ENCODE results near the gene CELF4.

CELF4 gene

DNA sequence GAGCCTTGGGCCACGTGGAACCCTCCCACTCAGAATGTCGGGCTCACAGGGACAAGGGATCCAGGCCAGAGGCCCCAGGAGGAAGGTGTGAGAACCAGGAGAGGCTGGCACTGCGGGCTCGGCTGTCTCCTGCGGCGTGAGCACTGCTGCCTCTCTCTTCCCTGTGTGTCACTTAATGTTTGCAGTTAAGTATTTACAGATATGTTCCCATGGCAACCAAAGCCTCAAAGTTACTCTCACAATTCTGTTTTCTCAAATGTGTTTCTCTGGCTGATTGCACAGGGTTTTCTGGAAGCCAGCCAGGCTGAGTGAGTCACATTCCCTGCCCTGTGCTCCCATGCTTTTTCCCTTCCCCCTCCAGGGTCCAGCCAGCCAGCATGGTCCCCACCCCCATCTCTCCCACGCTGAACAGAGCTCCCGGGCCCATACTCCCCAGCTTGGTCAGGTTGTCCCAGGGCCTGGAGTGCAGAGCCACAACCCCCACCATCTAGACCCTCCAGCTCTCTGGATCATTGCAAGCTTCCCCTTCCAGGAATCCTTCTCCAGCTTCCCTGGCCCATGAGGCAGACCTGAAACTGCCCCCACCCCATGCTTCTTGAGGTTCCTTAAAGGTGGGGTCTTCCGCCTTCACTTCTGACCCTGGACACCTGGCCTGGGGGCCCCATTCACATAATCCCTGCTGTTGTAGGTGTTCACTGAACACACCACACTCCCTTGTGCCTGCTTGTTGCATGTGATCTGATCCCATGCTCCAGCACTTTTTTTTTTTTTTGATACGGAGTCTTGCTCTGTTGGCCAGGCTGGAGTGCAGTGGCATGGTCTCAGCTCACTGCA, 265.9 kb downstream of the CELF4 start:
- DNase-seq (ENCODE audit: low read depth in 3 of 3, low spot score in 1 of 3) = no peak

DNA sequence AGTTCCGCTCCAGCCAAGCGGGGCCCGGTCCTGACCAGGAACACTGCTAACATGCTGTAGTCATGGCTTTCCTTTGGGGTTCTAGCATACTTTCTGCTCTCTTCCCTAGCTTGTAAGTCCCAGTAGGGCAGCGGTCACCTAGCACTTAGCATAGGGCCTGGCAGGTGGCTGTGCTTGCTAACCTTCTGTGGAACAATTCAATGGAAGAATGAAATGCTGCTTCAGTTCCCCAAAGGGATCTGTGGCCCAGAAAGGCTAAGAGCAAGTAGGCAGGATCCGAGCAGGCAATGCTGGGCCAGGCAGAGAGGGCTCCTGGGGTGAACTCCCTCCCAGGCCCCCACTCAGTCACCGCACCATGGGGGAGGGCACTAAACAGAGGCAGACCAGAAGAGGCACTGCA, 266.8 kb downstream of the CELF4 start:
- no peak for DNase-seq (ENCODE audit: low read depth in 3 of 3, low spot score in 1 of 3)

- DNase-seq (ENCODE audit: low read depth in 3 of 3, low spot score in 1 of 3) = no peak
Measured at GRCh38 chr18:37297106-37297505, 268.5 kb downstream of the CELF4 start.

- DNase-seq (ENCODE audit: low read depth in 3 of 3, low spot score in 1 of 3) = no peak
Measured at GRCh38 chr18:37294951-37295350, 270.6 kb downstream of the CELF4 start.

DNA sequence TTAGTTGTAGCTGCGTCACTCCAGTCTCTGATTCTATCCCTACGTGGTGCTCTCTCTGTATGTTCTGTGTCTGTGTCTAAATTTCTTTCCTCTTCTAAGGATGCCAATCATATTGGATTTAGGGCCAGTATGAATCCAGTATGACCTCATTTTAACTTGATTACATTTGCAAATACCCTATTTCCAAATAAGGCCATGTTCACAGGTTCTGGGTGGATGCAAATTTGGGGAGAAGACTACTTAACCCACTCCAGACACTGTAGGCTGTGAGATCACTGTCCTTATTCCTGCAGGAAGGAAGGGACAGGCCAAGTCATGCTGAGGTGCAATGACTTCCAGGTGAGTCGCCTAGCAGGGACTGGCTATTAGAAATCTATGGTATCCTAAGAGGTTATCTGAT, 272.2 kb downstream of the CELF4 start:
- DNase-seq (ENCODE audit: low read depth in 3 of 3, low spot score in 1 of 3) = no peak

GRCh38 chr18:37289423-37289822, 276.2 kb downstream of the CELF4 start:
- no peak for DNase-seq (ENCODE audit: low read depth in 3 of 3, low spot score in 1 of 3)

DNA sequence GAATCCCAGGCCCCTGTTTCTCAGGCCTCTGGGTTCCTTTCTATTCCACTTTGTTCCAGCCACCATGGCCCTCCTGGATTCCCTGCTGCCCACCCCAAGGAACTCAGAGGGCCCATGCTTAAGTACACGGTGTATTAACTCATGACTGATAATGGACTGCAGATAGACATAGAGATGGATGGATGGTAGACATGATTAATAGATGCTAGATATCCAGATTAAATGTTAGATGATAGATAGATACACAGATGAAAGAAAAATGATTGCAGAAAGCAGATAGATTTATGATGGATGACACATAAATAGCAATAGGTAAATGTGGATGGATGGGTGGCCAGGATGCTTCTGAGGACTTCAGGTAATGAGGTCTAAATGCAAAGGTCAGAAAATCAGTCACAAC, 278.0 kb downstream of the CELF4 start:
- no peak for DNase-seq (ENCODE audit: low read depth in 3 of 3, low spot score in 1 of 3)

GRCh38 chr18:37286801-37287200, 278.8 kb downstream of the CELF4 start:
- no peak for DNase-seq (ENCODE audit: low read depth in 3 of 3, low spot score in 1 of 3)

DNA sequence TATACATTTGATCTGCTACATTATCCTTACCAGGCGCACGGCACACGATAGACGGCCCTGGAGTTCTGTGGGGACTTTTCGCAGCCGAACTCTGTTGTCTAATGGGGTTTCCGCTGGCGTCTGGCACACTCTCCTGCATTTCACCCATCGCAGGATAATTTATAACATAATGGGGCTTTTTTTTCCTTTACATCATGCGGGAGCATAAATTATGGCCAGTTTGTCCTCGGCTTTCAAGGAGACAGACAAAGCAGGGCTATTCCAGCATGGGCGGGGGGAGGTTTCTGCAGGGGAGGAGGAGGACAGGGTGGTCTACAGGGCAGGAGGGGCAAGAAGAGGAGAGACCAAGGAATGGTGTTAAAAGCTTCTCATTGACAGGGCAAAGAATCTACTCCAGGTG, 279.8 kb downstream of the CELF4 start:
- no peak for DNase-seq (ENCODE audit: low read depth in 3 of 3, low spot score in 1 of 3)

GRCh38 chr18:37284260-37284659, 281.3 kb downstream of the CELF4 start:
- DNase-seq (ENCODE audit: low read depth in 3 of 3, low spot score in 1 of 3) = no peak

- no peak for DNase-seq (ENCODE audit: low read depth in 3 of 3, low spot score in 1 of 3)
Measured at GRCh38 chr18:37282386-37283037, 283.1 kb downstream of the CELF4 start.

DNA sequence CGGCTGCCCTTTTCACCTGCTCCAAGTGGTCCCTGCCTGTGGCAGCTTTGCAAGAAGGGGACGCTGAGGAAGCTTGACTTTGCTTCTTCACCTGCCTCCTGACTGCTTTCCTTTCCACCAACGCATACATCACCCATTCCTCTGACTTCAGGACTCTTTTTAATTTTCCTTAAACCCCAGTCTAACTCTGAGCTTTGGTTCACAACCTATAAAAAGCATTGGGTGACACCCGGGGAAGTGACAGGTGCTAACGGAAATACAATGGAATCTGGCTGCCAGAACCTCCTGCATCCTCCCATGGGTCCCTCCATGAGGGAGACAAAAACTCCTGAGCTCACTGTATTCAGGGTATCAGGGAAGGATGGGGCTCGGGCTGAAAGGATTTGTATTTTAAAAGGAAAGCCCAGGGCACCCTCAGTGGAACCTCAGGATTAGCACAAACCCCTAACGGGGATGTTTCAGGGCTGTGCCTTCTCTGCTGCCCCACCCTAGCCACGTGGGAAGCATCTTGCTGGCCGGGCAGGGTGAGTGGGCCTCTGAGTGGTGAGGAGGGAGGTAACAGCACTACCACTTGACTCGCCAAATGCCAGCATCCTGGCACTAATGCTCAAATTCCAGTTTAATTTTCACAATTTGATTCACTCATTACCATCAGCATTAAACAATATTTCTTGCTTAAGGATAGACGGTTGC, 284.8 kb downstream of the CELF4 start:
- DNase-seq (ENCODE audit: low read depth in 3 of 3, low spot score in 1 of 3) = no peak

GRCh38 chr18:37277804-37278203, 287.8 kb downstream of the CELF4 start:
- DNase-seq (ENCODE audit: low read depth in 3 of 3, low spot score in 1 of 3) = no peak

DNA sequence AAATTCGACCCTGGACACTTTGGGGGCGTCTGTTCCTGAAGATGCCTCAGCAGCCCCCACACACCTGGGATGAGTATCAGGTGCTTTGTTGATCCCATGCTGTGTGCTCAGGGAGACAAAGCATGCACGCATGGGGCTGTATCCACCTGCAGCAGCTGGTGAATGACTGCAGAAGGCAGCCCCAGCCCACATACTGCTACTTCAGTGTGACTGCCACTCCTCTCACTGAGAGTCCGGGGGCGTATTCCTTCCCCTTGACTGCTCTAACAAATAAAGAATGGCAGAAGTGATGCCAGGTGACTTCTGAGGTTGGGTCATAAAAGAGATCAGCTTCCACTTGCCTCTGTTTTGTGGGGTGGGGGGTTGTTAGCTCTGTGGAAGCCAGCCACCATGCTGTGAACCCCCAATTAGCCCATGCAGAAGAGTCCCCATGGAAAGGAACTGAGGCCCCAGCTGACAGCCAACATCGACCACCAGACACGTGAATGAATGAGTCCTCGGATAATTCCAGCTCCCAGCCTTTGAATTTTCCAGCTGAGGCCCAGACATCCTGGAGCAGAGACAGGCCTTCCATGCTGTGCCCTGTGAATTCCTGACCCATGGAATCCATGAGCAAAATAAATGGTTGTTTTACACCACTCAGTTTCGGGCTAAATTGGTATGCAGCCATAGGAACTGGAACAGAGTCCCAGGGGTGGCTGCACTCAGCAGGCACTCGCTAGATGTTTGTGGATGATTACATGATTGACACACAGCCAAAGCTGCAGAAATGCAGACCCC, 289.3 kb downstream of the CELF4 start:
- no peak for DNase-seq (ENCODE audit: low read depth in 3 of 3, low spot score in 1 of 3)

GRCh38 chr18:37275237-37275741, 290.3 kb downstream of the CELF4 start:
- no peak for DNase-seq (ENCODE audit: low read depth in 3 of 3, low spot score in 1 of 3)

GRCh38 chr18:37274309-37275236, 291.0 kb downstream of the CELF4 start:
- DNase-seq (ENCODE audit: low read depth in 3 of 3, low spot score in 1 of 3) = no peak

- DNase-seq (ENCODE audit: low read depth in 3 of 3, low spot score in 1 of 3) = no peak
Measured at GRCh38 chr18:37272841-37273240, 292.8 kb downstream of the CELF4 start.

GRCh38 chr18:37272226-37272625, 293.4 kb downstream of the CELF4 start:
- DNase-seq (ENCODE audit: low read depth in 3 of 3, low spot score in 1 of 3) = no peak

DNA sequence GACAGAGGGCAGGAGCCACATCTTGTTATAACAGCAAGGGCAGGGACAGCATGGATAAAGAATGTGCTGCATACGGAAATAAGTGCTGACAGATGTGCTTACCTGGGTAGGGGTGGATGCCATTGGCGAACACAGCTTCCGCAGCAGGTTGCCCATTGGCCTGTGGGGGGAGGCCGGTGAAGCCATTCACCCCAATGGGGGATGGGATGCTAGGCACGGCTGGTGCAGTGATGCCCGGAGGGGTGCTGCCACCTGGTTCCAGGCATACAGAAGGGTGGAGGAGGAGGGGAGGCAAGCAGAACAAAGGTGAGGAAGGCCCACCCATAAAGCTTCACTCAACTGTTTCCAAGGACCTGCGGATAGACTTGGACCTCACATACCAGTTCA, 294.9 kb downstream of the CELF4 start:
- DNase-seq (ENCODE audit: low read depth in 3 of 3, low spot score in 1 of 3) = no peak

DNA sequence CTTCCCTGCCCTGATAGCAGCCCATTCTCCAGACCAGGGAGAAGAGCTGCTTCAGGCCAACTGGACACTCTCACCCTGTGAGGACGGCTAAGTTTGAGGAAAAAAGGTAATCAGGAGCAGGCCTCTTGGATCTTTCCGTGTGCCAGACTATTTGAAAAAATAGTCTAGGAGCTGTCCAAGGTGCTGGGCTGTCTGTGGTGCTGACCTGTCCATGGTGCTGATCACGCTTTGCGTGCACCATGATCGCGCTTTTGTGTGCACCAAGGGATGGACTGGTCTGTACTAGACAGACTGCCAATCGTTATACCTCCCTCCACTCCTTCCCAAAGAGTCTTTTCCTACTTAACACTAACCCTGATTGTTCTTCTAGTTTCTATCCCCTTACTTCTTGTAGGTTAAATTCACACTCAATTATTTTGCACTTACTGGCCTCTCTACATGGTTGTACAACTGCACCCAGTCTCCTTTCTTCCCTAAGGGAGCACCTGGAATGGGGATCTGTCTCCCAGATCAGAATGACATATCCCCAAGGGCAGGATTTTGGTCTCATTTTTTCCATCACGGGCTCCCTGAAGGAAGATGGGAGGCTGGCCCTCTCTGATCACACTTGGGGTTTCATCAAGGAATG, 295.4 kb downstream of the CELF4 start:
- DNase-seq (ENCODE audit: low read depth in 3 of 3, low spot score in 1 of 3) = no peak

Measured in stimulated activated CD4-positive, alpha-beta T cell treated with anti-CD3 and anti-CD28 coated beads, TNF-alpha, amount 100 ng/mL, for 1 hour (primary cell).